DOHH2 (cell line): Measurements from ENCODE around the gene ENO2.
A peak's percentile ranks its signal among the peaks of the same experiment; 100 is the strongest.

ENCODE experiments used
- H3F3A ChIP-seq: fragments of 200-600 bp; sonication (generic), shearing (Covaris generic); 2 replicates; pipeline ENCODE4 v1.6.0; 2016; ENCODE audit warnings: antibody characterized with exemption, mild to moderate bottlenecking; ENCODE audit not compliant: control insufficient read depth, insufficient read depth
- H3K27ac ChIP-seq: fragments of 200-600 bp; sonication (generic); 2 replicates; pipeline ENCODE4 v1.5.1; 2014; ENCODE audit warnings: low read depth, mild to moderate bottlenecking, low read length, moderate library complexity
- H3K27me3 ChIP-seq: fragments of 200-600 bp; sonication (generic); 2 replicates; pipeline ENCODE4 v1.6.1; 2014; ENCODE audit warnings: mild to moderate bottlenecking, low read length, mixed read lengths; ENCODE audit not compliant: control insufficient read depth
- H3K36me3 ChIP-seq: fragments of 200-600 bp; sonication (generic); 2 replicates; pipeline ENCODE4 v1.6.1; 2014; ENCODE audit warnings: mild to moderate bottlenecking, low read length, moderate library complexity, mixed read lengths; ENCODE audit not compliant: control insufficient read depth
- H3K4me1 ChIP-seq: fragments of 200-600 bp; sonication (generic); 2 replicates; pipeline ENCODE4 v1.6.1; 2014; ENCODE audit warnings: mild to moderate bottlenecking, low read length, mixed read lengths; ENCODE audit not compliant: control insufficient read depth
- H3K4me2 ChIP-seq: fragments of 200-600 bp; sonication (generic); 2 replicates; pipeline ENCODE4 v1.6.0; 2014; ENCODE audit warnings: mild to moderate bottlenecking, low read length, moderate library complexity
- H3K4me3 ChIP-seq: fragments of 200-600 bp; sonication (generic); 2 replicates; pipeline ENCODE4 v1.5.1; 2014; ENCODE audit warnings: mild to moderate bottlenecking, low read length, mixed read lengths
- H3K79me2 ChIP-seq: fragments of 200-600 bp; sonication (generic); 2 replicates; pipeline ENCODE4 v1.6.1; 2014; ENCODE audit warnings: mild to moderate bottlenecking, low read length, mixed read lengths; ENCODE audit not compliant: control insufficient read depth
- H3K9me2 ChIP-seq: fragments of 200-600 bp; sonication (generic); replicated peaks from 2 replicates; pipeline ENCODE4 v1.6.1; 2014; ENCODE audit warnings: mild to moderate bottlenecking, low read length, mixed read lengths; ENCODE audit not compliant: control insufficient read depth
- H3K9me3 ChIP-seq: fragments of 200-600 bp; sonication (generic); 2 replicates; pipeline ENCODE4 v1.6.1; 2014; ENCODE audit warnings: antibody characterized with exemption, low read length, mixed read lengths; ENCODE audit not compliant: control insufficient read depth, insufficient read depth
- H4K20me1 ChIP-seq: fragments of 200-600 bp; sonication (generic); 2 replicates; pipeline ENCODE4 v1.6.0; 2014; ENCODE audit warnings: low read depth, mild to moderate bottlenecking, antibody characterized with exemption, low read length, moderate library complexity; ENCODE audit not compliant: control insufficient read depth, insufficient read depth
- EZH2phosphoT487 ChIP-seq: fragments of 200-600 bp; sonication (generic); IDR thresholded peaks from 2 replicates; pipeline ENCODE4 v1.6.1; 2017; ENCODE audit warnings: borderline replicate concordance, mild to moderate bottlenecking, antibody characterized with exemption, low read length, moderate library complexity, mixed read lengths
- TF ChIP-seq, protein P1 (sequence below): fragments of 200-600 bp; sonication (generic); IDR thresholded peaks from one replicate; pipeline ENCODE4 v1.5.1; 2014; ENCODE audit warnings: antibody characterized with exemption, mild to moderate bottlenecking, low read depth, low read length; ENCODE audit not compliant: poor library complexity, severe bottlenecking

Gene ENO2

DNA sequence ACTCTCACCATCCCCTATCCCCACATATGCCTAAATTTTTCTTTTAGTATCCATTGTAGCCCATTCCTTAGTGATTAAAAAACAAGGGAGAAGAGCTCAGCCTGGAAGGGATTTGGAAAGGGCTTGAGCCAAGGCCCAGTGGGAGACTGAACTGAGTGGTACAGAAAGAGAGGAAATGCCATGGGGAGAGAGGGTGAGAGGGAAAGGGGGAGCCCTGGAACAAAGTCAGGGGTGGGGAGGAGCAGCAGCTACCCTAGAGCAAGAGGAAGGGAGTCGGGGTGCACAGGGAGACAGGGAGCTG lies 10.8 kb downstream of the ENO2 start:
- peaks cover 44% of the 10 kb centered on the region for H3K4me1 ChIP-seq
- no peaks in the 10 kb centered on the region for H3K36me3 ChIP-seq
- H3K27ac ChIP-seq: no peak overlapping the region
- H3K4me2 ChIP-seq: no peak overlapping the region
- no peaks in the 10 kb centered on the region; the same call in 1 of the 2 replicates for H3F3A ChIP-seq
- no peak overlapping the region for H3K4me3 ChIP-seq
- H3K9me2 ChIP-seq: no peaks in the 10 kb centered on the region
- no peak for TF ChIP-seq EZH2phosphoT487
- TF ChIP-seq, protein P1, sequence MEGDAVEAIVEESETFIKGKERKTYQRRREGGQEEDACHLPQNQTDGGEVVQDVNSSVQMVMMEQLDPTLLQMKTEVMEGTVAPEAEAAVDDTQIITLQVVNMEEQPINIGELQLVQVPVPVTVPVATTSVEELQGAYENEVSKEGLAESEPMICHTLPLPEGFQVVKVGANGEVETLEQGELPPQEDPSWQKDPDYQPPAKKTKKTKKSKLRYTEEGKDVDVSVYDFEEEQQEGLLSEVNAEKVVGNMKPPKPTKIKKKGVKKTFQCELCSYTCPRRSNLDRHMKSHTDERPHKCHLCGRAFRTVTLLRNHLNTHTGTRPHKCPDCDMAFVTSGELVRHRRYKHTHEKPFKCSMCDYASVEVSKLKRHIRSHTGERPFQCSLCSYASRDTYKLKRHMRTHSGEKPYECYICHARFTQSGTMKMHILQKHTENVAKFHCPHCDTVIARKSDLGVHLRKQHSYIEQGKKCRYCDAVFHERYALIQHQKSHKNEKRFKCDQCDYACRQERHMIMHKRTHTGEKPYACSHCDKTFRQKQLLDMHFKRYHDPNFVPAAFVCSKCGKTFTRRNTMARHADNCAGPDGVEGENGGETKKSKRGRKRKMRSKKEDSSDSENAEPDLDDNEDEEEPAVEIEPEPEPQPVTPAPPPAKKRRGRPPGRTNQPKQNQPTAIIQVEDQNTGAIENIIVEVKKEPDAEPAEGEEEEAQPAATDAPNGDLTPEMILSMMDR: no peak
- no peaks in the 10 kb centered on the region for H3K9me3 ChIP-seq
- no peaks in the 10 kb centered on the region for H3K79me2 ChIP-seq
- no peaks in the 10 kb centered on the region for H4K20me1 ChIP-seq
- H3K27me3 ChIP-seq: peaks cover 59% of the 10 kb centered on the region

DNA sequence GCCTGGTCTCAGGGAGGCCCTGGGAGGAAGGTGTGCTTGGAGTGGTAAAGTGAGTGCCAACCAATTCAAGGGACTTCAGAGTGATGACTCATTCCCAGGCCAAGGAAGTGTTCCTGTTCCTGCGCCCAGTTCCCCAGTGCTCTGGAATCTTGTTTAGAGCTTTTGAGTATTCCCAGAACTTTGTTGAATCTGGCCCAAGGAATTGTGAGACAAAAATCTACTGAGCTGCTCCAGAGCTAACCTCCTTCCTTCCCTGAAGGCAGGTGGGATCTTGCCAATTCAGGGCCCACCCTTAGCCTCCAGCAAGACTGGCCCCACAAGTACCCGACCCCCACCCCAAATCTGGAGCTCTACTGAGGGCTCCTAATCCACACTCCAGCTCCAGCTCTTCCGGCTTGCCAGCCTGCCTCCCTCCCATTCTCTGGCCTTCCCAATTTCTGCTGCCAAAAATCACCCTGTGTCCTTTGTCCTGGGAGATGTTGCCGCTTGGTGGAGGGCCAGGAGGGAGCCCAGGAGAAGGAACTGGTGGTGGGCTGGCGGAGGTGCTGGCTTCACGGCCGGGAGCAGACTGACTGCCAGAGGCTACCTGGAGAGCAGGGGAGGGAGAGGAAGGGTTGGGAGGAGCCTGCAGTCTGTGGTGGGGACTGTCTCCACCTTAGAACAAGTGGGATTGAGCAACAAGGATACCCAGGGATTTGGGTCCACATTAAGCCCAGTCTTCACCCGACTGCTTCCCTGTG lies 11.3 kb downstream of the ENO2 start:
- TF ChIP-seq, protein P1: no peak
- TF ChIP-seq EZH2phosphoT487: no peak
- Histone ChIP-seq H4K20me1 (no peaks in the 10 kb centered on the region), H3K27ac (no peak overlapping the region), H3K79me2 (no peaks in the 10 kb centered on the region), H3K4me1 (peaks cover 44% of the 10 kb centered on the region), H3K27me3 (peaks cover 60% of the 10 kb centered on the region), H3K9me2 (no peaks in the 10 kb centered on the region), H3F3A (no peaks in the 10 kb centered on the region; the same call in 1 of the 2 replicates), H3K9me3 (no peaks in the 10 kb centered on the region), H3K4me2 (no peak overlapping the region), H3K36me3 (no peaks in the 10 kb centered on the region), H3K4me3 (no peak overlapping the region)

DNA sequence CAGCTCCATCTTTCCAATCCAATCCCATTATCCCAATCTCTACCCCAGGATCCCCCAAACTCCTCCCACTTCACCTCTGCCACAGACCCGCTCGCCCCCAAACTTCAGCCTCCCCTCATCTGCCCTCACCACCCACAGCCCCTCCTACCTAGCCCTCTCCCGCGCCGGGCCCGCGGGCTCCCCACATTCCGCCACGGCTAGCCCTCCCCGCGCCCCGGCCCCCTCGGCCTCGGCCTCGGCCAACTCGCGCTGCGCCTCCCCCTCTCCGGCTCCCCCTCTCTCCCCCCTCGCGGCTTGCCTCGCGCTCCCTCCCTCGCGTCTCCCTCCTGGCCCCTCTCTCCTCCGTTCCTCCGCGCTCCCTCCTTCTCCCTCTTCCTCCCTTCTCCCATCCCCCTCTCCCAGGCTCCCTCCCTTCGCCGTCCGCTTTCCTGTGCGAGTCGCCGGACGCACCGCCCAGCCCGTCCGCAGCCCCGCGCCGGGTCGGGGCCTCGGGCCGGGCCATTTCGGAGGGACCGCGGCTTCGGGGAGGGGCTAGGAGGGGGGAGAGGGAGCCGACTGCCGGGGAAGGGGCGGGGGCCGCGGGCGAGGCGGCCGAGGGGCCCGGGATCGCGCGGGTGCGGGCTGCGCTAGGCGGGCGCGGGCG lies 13.1 kb downstream of the ENO2 start, which contains the start of gene ATN1:
TSS of gene ATN1 (plus strand) at position 581 of the 643 bp plus-strand sequence. CDS start 6,043 bp downstream, outside the sequence.
- TF ChIP-seq, protein P1: no peak
- peak; percentile 96 for TF ChIP-seq EZH2phosphoT487
- Histone ChIP-seq H4K20me1 (no peaks in the 10 kb centered on the region), H3F3A (peaks cover 2% of the 10 kb centered on the region; the same call in 1 of the 2 replicates), H3K9me2 (no peaks in the 10 kb centered on the region), H3K4me2 (peak within 1 kb of the TSS; percentile 64), H3K4me1 (peaks cover 32% of the 10 kb centered on the region), H3K9me3 (no peaks in the 10 kb centered on the region), H3K36me3 (no peaks in the 10 kb centered on the region), H3K27me3 (peaks cover 52% of the 10 kb centered on the region), H3K27ac (no peak within 1 kb of the TSS), H3K4me3 (peak within 1 kb of the TSS; percentile 58), H3K79me2 (no peaks in the 10 kb centered on the region)
